Natural killer cell treated with Interleukin-12 subunit alpha and Interleukin-12 subunit beta and Interleukin-15 and Interleukin-18, amount 100 ng/mL, for 72 hours (primary cell): ENCODE data around the gene CLRN2. TPM values are rescaled to one million over a fixed set of nuclear protein-coding genes. Genes with fewer than 3 reads are reported as not detected.

Source experiments
- ATAC-seq, 2 donors: fragments of 150-1000 bp; cut with Tn5 transposase in 1 of 2; sonication (Bioruptor Pico), chemical (Tn5 transposase) in 1 of 2; 2 replicates each; pipeline ENCODE4 v1.10.0; 2021
- DNase-seq: peaks from one replicate; pipeline ENCODE4 v3.0.0; 2022; ENCODE audit warnings: low spot score
- H3K27ac Mint-ChIP-seq, 2 donors: 1 replicate in 1 of 2; 2 replicates in 1 of 2; pipeline ENCODE4 v1.8.0; 2022; ENCODE audit warnings: mixed read lengths in 2 of 2, mild to moderate bottlenecking in 1 of 2, moderate library complexity in 1 of 2
- H3K27me3 Mint-ChIP-seq, 2 donors: 1 replicate in 1 of 2; 2 replicates in 1 of 2; pipeline ENCODE4 v1.8.0; 2022; ENCODE audit warnings: mixed read lengths in 2 of 2
- H3K36me3 Mint-ChIP-seq: one replicate; pipeline ENCODE4 v1.8.0; 2022; ENCODE audit warnings: mixed read lengths
- H3K4me1 Mint-ChIP-seq, 2 donors: 1 replicate in 1 of 2; 2 replicates in 1 of 2; pipeline ENCODE4 v1.8.0; 2022; ENCODE audit warnings: low read depth in 2 of 2, mixed read lengths in 2 of 2, mild to moderate bottlenecking in 1 of 2
- H3K4me3 Mint-ChIP-seq: one replicate; pipeline ENCODE4 v1.8.0; 2022; ENCODE audit warnings: mixed read lengths
- H3K9me3 Mint-ChIP-seq: 2 replicates; pipeline ENCODE4 v1.8.0; 2022; ENCODE audit warnings: mixed read lengths
- total RNA-seq, 2 donors: library from RNA; stranded (reverse); gene quantifications; one replicate each; pipeline ENCODE4 v1.2.3, GENCODE V29; 2022

The CLRN2 gene
- total RNA-seq, 2 donors from 2014 or later: not detected

GRCh38 chr4:17512973-17513665 is 1.8 kb upstream of the CLRN2 start:
- H3K27me3 Mint-ChIP-seq: peaks cover 18 to 25% of the 10 kb centered on the region in 2 donors
- H3K27ac Mint-ChIP-seq: peak overlapping the region; percentile 15 to 28
- H3K9me3 Mint-ChIP-seq: no peaks in the 10 kb centered on the region
- H3K36me3 Mint-ChIP-seq: no peaks in the 10 kb centered on the region
- H3K4me3 Mint-ChIP-seq: peak overlapping the region; percentile 84
- ATAC-seq: no peak
- peaks cover 16 to 33% of the 10 kb centered on the region in 2 donors for H3K4me1 Mint-ChIP-seq
- no peak for DNase-seq

- ATAC-seq: no peak
Measured at GRCh38 chr4:17515445-17516407, 761 bp downstream of the CLRN2 start.

DNA sequence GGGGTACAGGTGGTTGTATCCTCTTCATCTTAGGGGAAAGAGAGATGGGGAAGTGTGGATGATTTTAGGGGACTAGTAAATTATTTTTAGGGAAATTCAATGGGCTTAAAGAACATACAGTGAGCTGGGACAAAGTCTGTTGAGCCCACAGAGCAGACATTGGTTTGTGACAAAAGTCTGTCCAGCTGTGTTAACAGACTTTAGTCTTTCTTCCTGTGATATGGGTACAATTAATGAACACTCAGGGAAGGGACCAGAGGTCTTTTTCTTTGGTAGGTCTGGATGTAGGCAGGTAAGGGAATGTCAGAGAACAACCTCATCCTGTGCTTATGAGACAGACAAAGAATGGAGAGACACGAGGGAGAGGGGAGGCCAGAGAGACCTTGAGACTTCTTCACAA is 2.0 kb downstream of the CLRN2 start:
- H3K36me3 Mint-ChIP-seq: no peaks in the 10 kb centered on the region
- peaks cover 7 to 9% of the 10 kb centered on the region in 2 donors for H3K4me1 Mint-ChIP-seq
- no peak overlapping the region for H3K4me3 Mint-ChIP-seq
- peaks cover 27 to 40% of the 10 kb centered on the region in 2 donors for H3K27me3 Mint-ChIP-seq
- no peak overlapping the region for H3K27ac Mint-ChIP-seq
- DNase-seq (no peak), ATAC-seq (no peak)
- H3K9me3 Mint-ChIP-seq: no peaks in the 10 kb centered on the region

More at GRCh38 chr4:17515445-17516407, 761 bp downstream of the CLRN2 start:
- no peak overlapping the region for H3K4me3 Mint-ChIP-seq
- no peaks in the 10 kb centered on the region for H3K9me3 Mint-ChIP-seq
- peaks cover 21 to 32% of the 10 kb centered on the region in 2 donors for H3K27me3 Mint-ChIP-seq
- H3K4me1 Mint-ChIP-seq: peaks cover 12 to 19% of the 10 kb centered on the region in 2 donors
- H3K36me3 Mint-ChIP-seq: no peaks in the 10 kb centered on the region
- DNase-seq: no peak
- no peak overlapping the region for H3K27ac Mint-ChIP-seq

- Mint-ChIP-seq H3K27me3 (peaks cover 28 to 40% of the 10 kb centered on the region in 2 donors), H3K4me1 (peaks cover 4 to 5% of the 10 kb centered on the region in 2 donors), H3K4me3 (no peak overlapping the region), H3K36me3 (no peaks in the 10 kb centered on the region), H3K9me3 (no peaks in the 10 kb centered on the region), H3K27ac (no peak overlapping the region)
- DNase-seq (no peak), ATAC-seq (no peak)
Measured at GRCh38 chr4:17517664-17518063, 2.7 kb downstream of the CLRN2 start.

DNA sequence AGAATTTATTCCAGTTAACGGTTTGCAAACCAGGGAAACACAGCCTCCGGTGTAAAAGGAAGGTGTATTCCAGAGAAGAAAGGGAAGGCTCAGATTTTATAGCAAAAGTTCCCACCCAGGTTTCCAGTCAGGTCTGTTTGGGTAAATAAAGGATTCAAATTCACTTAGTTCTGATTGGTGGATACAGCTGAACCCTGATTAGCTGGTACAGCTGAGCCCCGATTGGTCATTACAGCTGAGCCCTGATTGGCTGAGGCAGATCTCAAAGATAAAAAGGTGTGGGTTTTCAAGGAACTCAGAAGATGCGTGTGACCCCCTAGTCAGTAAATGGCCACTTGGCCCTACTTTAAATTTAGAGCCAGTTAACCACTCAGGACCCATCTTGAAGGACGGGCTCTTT is 6.6 kb downstream of the CLRN2 start:
- no peak overlapping the region for H3K4me3 Mint-ChIP-seq
- no peaks in the 10 kb centered on the region for H3K4me1 Mint-ChIP-seq
- H3K27ac Mint-ChIP-seq: no peak overlapping the region
- no peak for ATAC-seq
- no peak for DNase-seq
- no peaks in the 10 kb centered on the region for H3K36me3 Mint-ChIP-seq
- H3K9me3 Mint-ChIP-seq: no peaks in the 10 kb centered on the region
- H3K27me3 Mint-ChIP-seq: peaks cover 24 to 30% of the 10 kb centered on the region in 2 donors

- Mint-ChIP-seq H3K27ac (no peak overlapping the region), H3K36me3 (no peaks in the 10 kb centered on the region)
Measured at GRCh38 chr4:17523662-17524061, 8.7 kb downstream of the CLRN2 start.

GRCh38 chr4:17526695-17527477 is 11.9 kb downstream of the CLRN2 start:
- H3K4me1 Mint-ChIP-seq: no peaks in the 10 kb centered on the region
- ATAC-seq (no peak), DNase-seq (no peak)
- peaks cover 18 to 37% of the 10 kb centered on the region in 2 donors for H3K27me3 Mint-ChIP-seq
- no peak overlapping the region for H3K4me3 Mint-ChIP-seq
- no peaks in the 10 kb centered on the region for H3K36me3 Mint-ChIP-seq
- no peaks in the 10 kb centered on the region for H3K9me3 Mint-ChIP-seq
- no peak overlapping the region for H3K27ac Mint-ChIP-seq

More at GRCh38 chr4:17523662-17524061, 8.7 kb downstream of the CLRN2 start:
- DNase-seq: no peak
- H3K4me3 Mint-ChIP-seq: no peak overlapping the region
- peaks cover 25 to 41% of the 10 kb centered on the region in 2 donors for H3K27me3 Mint-ChIP-seq
- no peaks in the 10 kb centered on the region for H3K4me1 Mint-ChIP-seq
- peak in 1 of 2 donors; percentile 24 for ATAC-seq
- no peaks in the 10 kb centered on the region for H3K9me3 Mint-ChIP-seq

GRCh38 chr4:17528551-17529165 is 13.7 kb downstream of the CLRN2 start:
- Mint-ChIP-seq H3K9me3 (no peaks in the 10 kb centered on the region), H3K27me3 (peaks cover 11 to 30% of the 10 kb centered on the region in 2 donors), H3K4me1 (no peaks in the 10 kb centered on the region), H3K27ac (no peak overlapping the region), H3K36me3 (no peaks in the 10 kb centered on the region), H3K4me3 (no peak overlapping the region)
- no peak for DNase-seq
- no peak for ATAC-seq

- Mint-ChIP-seq H3K9me3 (no peaks in the 10 kb centered on the region), H3K27ac (no peak overlapping the region), H3K4me3 (no peak overlapping the region), H3K27me3 (peaks cover 12 to 26% of the 10 kb centered on the region in 2 donors), H3K4me1 (no peaks in the 10 kb centered on the region), H3K36me3 (no peaks in the 10 kb centered on the region)
- ATAC-seq (no peak), DNase-seq (no peak)
Measured at GRCh38 chr4:17531538-17532285, 16.7 kb downstream of the CLRN2 start.

- Mint-ChIP-seq H3K27ac (no peak overlapping the region), H3K4me1 (no peaks in the 10 kb centered on the region), H3K4me3 (no peak overlapping the region), H3K9me3 (no peaks in the 10 kb centered on the region), H3K27me3 (peaks cover 2 to 6% of the 10 kb centered on the region in 2 donors), H3K36me3 (no peaks in the 10 kb centered on the region)
- ATAC-seq (no peak), DNase-seq (no peak)
Measured at GRCh38 chr4:17534705-17535104, 19.7 kb downstream of the CLRN2 start.

DNA sequence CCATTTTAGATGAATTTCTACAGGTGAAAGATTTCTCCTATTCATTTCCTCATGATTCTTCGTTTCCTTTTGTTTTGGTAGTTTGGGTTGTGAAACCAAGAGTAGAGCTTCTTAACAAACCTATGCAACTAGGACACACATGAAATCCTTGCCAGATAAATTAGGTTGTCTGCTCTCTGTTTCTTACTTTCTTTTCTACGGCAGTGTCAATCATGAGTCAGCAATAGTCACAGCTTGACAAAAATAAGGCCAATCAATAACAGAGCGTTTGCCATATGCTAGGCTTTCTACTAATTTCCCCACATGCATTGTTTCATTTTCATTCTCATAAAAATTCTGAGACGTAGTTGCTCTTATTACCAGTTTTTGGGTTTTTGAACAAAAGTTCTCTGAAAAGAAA is 20.3 kb downstream of the CLRN2 start:
- H3K36me3 Mint-ChIP-seq: no peaks in the 10 kb centered on the region
- H3K4me3 Mint-ChIP-seq: no peak overlapping the region
- peaks cover 7% of the 10 kb centered on the region in 2 donors for H3K27me3 Mint-ChIP-seq
- ATAC-seq (no peak), DNase-seq (no peak)
- H3K27ac Mint-ChIP-seq: no peak overlapping the region
- H3K4me1 Mint-ChIP-seq: no peaks in the 10 kb centered on the region
- H3K9me3 Mint-ChIP-seq: no peaks in the 10 kb centered on the region

DNA sequence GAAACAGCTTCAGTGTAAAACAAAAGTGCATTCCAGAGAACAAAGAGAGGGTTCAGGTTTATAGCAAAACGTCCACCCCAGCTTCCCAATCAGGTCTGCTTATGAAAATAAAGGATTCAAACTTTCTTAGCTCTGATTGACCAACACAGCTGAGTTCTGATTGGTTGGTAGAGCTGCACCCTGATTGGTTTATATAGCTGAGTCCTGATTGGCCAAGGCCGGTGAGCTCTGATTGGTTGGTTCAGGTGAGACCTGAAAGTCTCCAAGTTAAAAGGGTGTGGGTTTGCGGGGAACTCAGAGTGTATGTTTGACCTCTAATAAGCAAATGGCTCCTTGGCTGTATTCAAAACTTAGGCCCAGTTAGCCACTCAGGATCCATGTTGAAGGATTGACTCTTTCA is 20.9 kb downstream of the CLRN2 start:
- Mint-ChIP-seq H3K36me3 (no peaks in the 10 kb centered on the region), H3K4me3 (no peak overlapping the region)
- no peak for ATAC-seq

More for the DNA sequence above, 20.9 kb downstream of the CLRN2 start:
- no peak for DNase-seq
- Mint-ChIP-seq H3K27ac (no peak overlapping the region), H3K27me3 (peaks cover 7 to 9% of the 10 kb centered on the region in 2 donors), H3K4me1 (no peaks in the 10 kb centered on the region), H3K9me3 (no peaks in the 10 kb centered on the region)
